ENCODE measurements around the gene CRISP1.

DNA sequence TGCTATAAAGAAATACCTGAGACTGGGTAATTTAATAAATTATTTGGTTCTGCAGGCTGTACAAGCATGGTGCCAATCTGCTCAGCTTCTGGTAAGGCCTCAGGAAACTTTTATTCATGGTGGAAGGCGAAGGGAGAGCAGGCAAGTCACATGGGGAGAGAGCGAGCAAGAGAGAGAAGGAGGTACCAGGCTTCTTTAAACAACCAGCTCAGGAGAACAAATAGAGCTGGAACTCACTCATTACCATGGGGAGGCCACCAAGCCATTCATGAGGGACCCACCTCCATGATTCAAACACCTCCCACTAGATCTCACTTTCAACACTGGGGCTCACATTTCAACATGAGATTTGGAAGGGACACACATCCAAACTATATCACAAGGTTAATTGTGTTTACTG, 44.9 kb upstream of the CRISP1 start:
- TF ChIP-seq, protein P1, sequence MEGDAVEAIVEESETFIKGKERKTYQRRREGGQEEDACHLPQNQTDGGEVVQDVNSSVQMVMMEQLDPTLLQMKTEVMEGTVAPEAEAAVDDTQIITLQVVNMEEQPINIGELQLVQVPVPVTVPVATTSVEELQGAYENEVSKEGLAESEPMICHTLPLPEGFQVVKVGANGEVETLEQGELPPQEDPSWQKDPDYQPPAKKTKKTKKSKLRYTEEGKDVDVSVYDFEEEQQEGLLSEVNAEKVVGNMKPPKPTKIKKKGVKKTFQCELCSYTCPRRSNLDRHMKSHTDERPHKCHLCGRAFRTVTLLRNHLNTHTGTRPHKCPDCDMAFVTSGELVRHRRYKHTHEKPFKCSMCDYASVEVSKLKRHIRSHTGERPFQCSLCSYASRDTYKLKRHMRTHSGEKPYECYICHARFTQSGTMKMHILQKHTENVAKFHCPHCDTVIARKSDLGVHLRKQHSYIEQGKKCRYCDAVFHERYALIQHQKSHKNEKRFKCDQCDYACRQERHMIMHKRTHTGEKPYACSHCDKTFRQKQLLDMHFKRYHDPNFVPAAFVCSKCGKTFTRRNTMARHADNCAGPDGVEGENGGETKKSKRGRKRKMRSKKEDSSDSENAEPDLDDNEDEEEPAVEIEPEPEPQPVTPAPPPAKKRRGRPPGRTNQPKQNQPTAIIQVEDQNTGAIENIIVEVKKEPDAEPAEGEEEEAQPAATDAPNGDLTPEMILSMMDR (IDR thresholded peaks at IDR 0.05 in 2 of 3, conservative IDR thresholded peaks at IDR 0.05 in 1 of 3; ENCODE audit: control insufficient read depth in 2 of 3, extremely low read depth in 1 of 3, insufficient read depth in 1 of 3, low read depth in 3 of 3, low read length in 3 of 3), result no peak
- no peak for TF ChIP-seq POLR2A (IDR thresholded peaks at IDR 0.05; ENCODE audit: low read depth, low read length)
- TF ChIP-seq ZNF207 (IDR thresholded peaks at IDR 0.05; ENCODE audit: borderline replicate concordance), result no peak
- TF ChIP-seq SREBF1 (IDR thresholded peaks at IDR 0.05; ENCODE audit: low read length), result no peak
